ENCODE results near the gene CECR2. TPM values are rescaled to one million over a fixed set of nuclear protein-coding genes. Genes with fewer than 3 reads are reported as not detected.

The CECR2 gene
- total and polyA plus RNA-seq, 2 experiments from 2014 or later = 4.6 to 32.3 TPM

GRCh38 chr22:17379944-17380343 is 10.7 kb downstream of the CECR2 start:
- no peak for DNase-seq (ENCODE audit: low read depth in 1 of 2, low spot score in 1 of 2)
- TF ChIP-seq CTCF (IDR thresholded peaks at IDR 0.05; ENCODE audit: low read depth, low read length) = no peak
- Histone ChIP-seq H3K4me1 (ENCODE audit: low read depth) (peaks cover 58% of the 10 kb centered on the region), H3K27me3 (no peaks in the 10 kb centered on the region), H3K27ac (peak overlapping the region; percentile 88), H3K4me3 (no peak overlapping the region), H3K9me3 (ENCODE audit: low read depth) (no peaks in the 10 kb centered on the region), H3K36me3 (no peaks in the 10 kb centered on the region)

DNA sequence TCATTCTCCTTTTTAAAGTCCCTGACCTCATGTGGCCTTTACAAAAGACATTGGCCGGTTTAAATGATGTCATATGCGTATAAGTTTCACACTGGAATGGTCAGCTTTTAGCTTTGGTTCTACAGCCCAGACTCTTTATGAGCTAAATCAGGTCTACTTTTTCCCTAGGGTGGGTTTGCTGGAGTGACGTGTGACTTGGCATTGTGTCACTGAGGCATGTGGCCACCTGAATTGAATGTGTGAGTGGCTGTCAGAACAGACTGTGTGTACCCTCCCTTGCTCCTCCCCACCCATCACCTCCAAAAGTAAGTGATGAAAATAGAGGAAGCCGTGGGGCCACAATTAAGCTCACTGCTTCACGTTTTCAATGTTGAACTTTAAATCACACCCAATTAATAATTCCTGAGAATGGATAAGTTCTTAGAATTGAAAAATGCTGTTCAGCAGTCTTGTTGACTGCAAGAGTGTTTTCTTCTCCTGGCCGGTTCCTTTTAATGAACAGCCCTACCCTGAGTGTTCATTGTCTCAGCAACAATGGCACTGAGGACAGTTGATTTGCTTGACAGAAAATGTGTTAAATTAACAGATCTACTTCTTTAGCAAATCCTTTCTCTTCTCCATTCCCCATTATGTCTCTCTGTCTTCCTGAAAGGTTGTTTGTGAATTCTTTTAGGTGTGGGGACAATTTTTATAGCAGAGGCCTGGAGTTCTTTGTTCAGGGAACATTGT is 11.3 kb downstream of the CECR2 start:
- Histone ChIP-seq H3K27ac (peak overlapping the region; percentile 88), H3K4me1 (ENCODE audit: low read depth) (peaks cover 61% of the 10 kb centered on the region), H3K9me3 (ENCODE audit: low read depth) (no peaks in the 10 kb centered on the region), H3K4me3 (no peak overlapping the region), H3K27me3 (no peaks in the 10 kb centered on the region), H3K36me3 (no peaks in the 10 kb centered on the region)
- no peak for TF ChIP-seq CTCF (IDR thresholded peaks at IDR 0.05; ENCODE audit: low read depth, low read length)
- DNase-seq (ENCODE audit: low read depth in 1 of 2, low spot score in 1 of 2) = peak in 1 of 2 donors; percentile 40

DNA sequence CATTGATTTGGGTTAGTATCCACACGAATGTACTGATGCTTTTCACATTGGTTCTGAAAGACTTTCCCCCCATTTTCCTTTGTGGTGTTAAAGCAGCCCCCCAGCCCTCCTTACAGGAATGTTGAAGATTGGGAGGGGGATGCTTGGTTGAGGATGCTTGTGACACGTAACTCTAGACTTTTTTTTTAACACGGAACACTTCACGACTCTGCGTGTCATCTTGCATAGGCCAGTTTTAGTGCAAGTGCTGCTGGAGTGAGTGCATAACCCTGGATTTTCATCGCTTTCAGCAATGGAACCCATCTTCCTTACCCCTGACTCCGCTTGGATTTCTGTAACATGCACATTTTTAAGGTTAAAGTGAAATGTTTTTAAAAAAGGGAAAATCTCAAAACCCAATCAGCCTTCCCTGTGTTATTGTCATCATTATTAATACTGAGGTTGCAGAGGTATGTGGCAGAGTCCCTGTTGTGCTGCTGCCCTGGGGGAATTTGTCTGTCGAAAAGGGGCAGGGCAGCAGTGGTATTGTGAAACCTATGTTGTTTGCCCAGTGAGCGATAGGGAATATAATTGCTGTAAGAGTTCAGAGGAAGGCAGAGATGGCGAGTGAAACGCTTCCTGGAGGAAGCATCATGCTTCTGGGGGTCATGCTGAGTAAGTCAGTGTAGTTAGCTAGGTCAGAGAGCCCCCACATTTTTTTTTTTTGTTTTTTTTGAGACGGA is 12.1 kb downstream of the CECR2 start:
- no peaks in the 10 kb centered on the region for H3K36me3 ChIP-seq
- no peak overlapping the region for H3K4me3 ChIP-seq
- no peaks in the 10 kb centered on the region for H3K9me3 ChIP-seq (ENCODE audit: low read depth)
- no peak for TF ChIP-seq CTCF (IDR thresholded peaks at IDR 0.05; ENCODE audit: low read depth, low read length)
- peak overlapping the region; percentile 88 for H3K27ac ChIP-seq
- peak in 1 of 2 donors; percentile 49 for DNase-seq (ENCODE audit: low read depth in 1 of 2, low spot score in 1 of 2)
- H3K4me1 ChIP-seq (ENCODE audit: low read depth) = peaks cover 55% of the 10 kb centered on the region
- H3K27me3 ChIP-seq = no peaks in the 10 kb centered on the region

- H3K36me3 ChIP-seq = no peaks in the 10 kb centered on the region
- DNase-seq (ENCODE audit: low read depth in 1 of 2, low spot score in 1 of 2) = no peak
- no peaks in the 10 kb centered on the region for H3K9me3 ChIP-seq (ENCODE audit: low read depth)
- no peak overlapping the region for H3K4me3 ChIP-seq
- H3K4me1 ChIP-seq (ENCODE audit: low read depth) = peaks cover 28% of the 10 kb centered on the region
- H3K27me3 ChIP-seq = no peaks in the 10 kb centered on the region
- no peak for TF ChIP-seq CTCF (IDR thresholded peaks at IDR 0.05; ENCODE audit: low read depth, low read length)
- peak overlapping the region; percentile 67 for H3K27ac ChIP-seq
Observed at GRCh38 chr22:17384612-17385330, 15.5 kb downstream of the CECR2 start.

GRCh38 chr22:17387356-17387755 is 18.1 kb downstream of the CECR2 start:
- Histone ChIP-seq H3K27ac (peak overlapping the region; percentile 58), H3K9me3 (ENCODE audit: low read depth) (no peaks in the 10 kb centered on the region), H3K4me3 (no peak overlapping the region), H3K36me3 (no peaks in the 10 kb centered on the region), H3K27me3 (no peaks in the 10 kb centered on the region), H3K4me1 (ENCODE audit: low read depth) (peaks cover 10% of the 10 kb centered on the region)
- no peak for DNase-seq (ENCODE audit: low read depth in 1 of 2, low spot score in 1 of 2)
- TF ChIP-seq CTCF (IDR thresholded peaks at IDR 0.05; ENCODE audit: low read depth, low read length) = no peak

All from cardiac muscle cell (in vitro differentiated cells and primary cell).